ENCODE measurements around the gene SNED1. TPM values are rescaled to one million over a fixed set of nuclear protein-coding genes. Genes with fewer than 3 reads are reported as not detected.

Gene SNED1
- polyA plus RNA-seq, 1 donor (not counting 4 experiments of a cell fraction or from before 2014, with no cell fraction given) = 0.12 TPM

- Histone ChIP-seq H3K79me2 (ENCODE audit: control insufficient read depth, insufficient read depth, low read length) (no peaks in the 10 kb centered on the region), H3K27ac (ENCODE audit: control insufficient read depth, insufficient read depth, low read length) (no peak overlapping the region), H2AFZ (ENCODE audit: control insufficient read depth, low read length) (no peak overlapping the region), H3K9ac (ENCODE audit: control insufficient read depth, extremely low read depth, insufficient read depth, low read length) (no peak overlapping the region), H3K4me3 (ENCODE audit: control insufficient read depth in 2 of 3, extremely low read depth in 1 of 3, insufficient read depth in 2 of 3, low read depth in 1 of 3, low read length in 3 of 3) (no peak overlapping the region), H3K9me1 (ENCODE audit: control insufficient read depth, extremely low read depth, insufficient read depth, low read length) (no peaks in the 10 kb centered on the region), H4K20me1 (ENCODE audit: control insufficient read depth, extremely low read depth, insufficient read depth, low read length) (no peaks in the 10 kb centered on the region), H3K4me1 (ENCODE audit: control insufficient read depth, extremely low read depth, insufficient read depth, low read length) (no peaks in the 10 kb centered on the region), H3K27me3 (ENCODE audit: control insufficient read depth, extremely low read depth, insufficient read depth, low read length) (peaks cover 38% of the 10 kb centered on the region), H3K36me3 (ENCODE audit: control insufficient read depth in 2 of 2, extremely low read depth in 1 of 2, insufficient read depth in 2 of 2, low read length in 2 of 2) (no peaks in the 10 kb centered on the region), H3K4me2 (ENCODE audit: control insufficient read depth, extremely low read depth, insufficient read depth, low read depth, low read length) (no peak overlapping the region), H3K9me3 (ENCODE audit: control insufficient read depth, low read depth, low read length) (no peaks in the 10 kb centered on the region)
- dilution Hi-C loops (cut with MboI; ENCODE audit: extremely low pct_ligation_motif_present, low sequenced_read_pairs) = no loop called here
- no peak for DNase-seq (ENCODE audit: low read depth, low spot score)
- no peak for TF ChIP-seq EZH2 (IDR thresholded peaks at IDR 0.05; ENCODE audit: low read length)
- TF ChIP-seq, protein P1, sequence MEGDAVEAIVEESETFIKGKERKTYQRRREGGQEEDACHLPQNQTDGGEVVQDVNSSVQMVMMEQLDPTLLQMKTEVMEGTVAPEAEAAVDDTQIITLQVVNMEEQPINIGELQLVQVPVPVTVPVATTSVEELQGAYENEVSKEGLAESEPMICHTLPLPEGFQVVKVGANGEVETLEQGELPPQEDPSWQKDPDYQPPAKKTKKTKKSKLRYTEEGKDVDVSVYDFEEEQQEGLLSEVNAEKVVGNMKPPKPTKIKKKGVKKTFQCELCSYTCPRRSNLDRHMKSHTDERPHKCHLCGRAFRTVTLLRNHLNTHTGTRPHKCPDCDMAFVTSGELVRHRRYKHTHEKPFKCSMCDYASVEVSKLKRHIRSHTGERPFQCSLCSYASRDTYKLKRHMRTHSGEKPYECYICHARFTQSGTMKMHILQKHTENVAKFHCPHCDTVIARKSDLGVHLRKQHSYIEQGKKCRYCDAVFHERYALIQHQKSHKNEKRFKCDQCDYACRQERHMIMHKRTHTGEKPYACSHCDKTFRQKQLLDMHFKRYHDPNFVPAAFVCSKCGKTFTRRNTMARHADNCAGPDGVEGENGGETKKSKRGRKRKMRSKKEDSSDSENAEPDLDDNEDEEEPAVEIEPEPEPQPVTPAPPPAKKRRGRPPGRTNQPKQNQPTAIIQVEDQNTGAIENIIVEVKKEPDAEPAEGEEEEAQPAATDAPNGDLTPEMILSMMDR (optimal IDR thresholded peaks at IDR 0.05 in 1 of 3, IDR thresholded peaks at IDR 0.05 in 1 of 3, conservative IDR thresholded peaks at IDR 0.05 in 1 of 3; ENCODE audit: extremely low read depth in 1 of 3, insufficient read depth in 2 of 3, low read length in 3 of 3) = no peak
- FAIRE-seq = no peak
Observed at GRCh38 chr2:240996161-240996833, 2.1 kb upstream of the SNED1 start.

- H3K4me2 ChIP-seq (ENCODE audit: control insufficient read depth, extremely low read depth, insufficient read depth, low read depth, low read length) = no peak overlapping the region
- H3K9me1 ChIP-seq (ENCODE audit: control insufficient read depth, extremely low read depth, insufficient read depth, low read length) = no peaks in the 10 kb centered on the region
- dilution Hi-C loops (cut with MboI; ENCODE audit: extremely low pct_ligation_motif_present, low sequenced_read_pairs) = no loop called here
- no peak for FAIRE-seq
- peaks cover 38% of the 10 kb centered on the region for H3K27me3 ChIP-seq (ENCODE audit: control insufficient read depth, extremely low read depth, insufficient read depth, low read length)
- DNase-seq (ENCODE audit: low read depth, low spot score) = no peak
- no peak overlapping the region for H3K27ac ChIP-seq (ENCODE audit: control insufficient read depth, insufficient read depth, low read length)
- TF ChIP-seq EZH2 (IDR thresholded peaks at IDR 0.05; ENCODE audit: low read length) = no peak
- TF ChIP-seq, protein P1 (optimal IDR thresholded peaks at IDR 0.05 in 1 of 3, IDR thresholded peaks at IDR 0.05 in 1 of 3, conservative IDR thresholded peaks at IDR 0.05 in 1 of 3; ENCODE audit: extremely low read depth in 1 of 3, insufficient read depth in 2 of 3, low read length in 3 of 3) = no peak
- H3K4me3 ChIP-seq (ENCODE audit: control insufficient read depth in 2 of 3, extremely low read depth in 1 of 3, insufficient read depth in 2 of 3, low read depth in 1 of 3, low read length in 3 of 3) = no peak overlapping the region
- no peaks in the 10 kb centered on the region for H3K79me2 ChIP-seq (ENCODE audit: control insufficient read depth, insufficient read depth, low read length)
- no peaks in the 10 kb centered on the region for H4K20me1 ChIP-seq (ENCODE audit: control insufficient read depth, extremely low read depth, insufficient read depth, low read length)
- H3K9ac ChIP-seq (ENCODE audit: control insufficient read depth, extremely low read depth, insufficient read depth, low read length) = no peak overlapping the region
- H3K4me1 ChIP-seq (ENCODE audit: control insufficient read depth, extremely low read depth, insufficient read depth, low read length) = no peaks in the 10 kb centered on the region
- no peak overlapping the region for H2AFZ ChIP-seq (ENCODE audit: control insufficient read depth, low read length)
- no peaks in the 10 kb centered on the region for H3K9me3 ChIP-seq (ENCODE audit: control insufficient read depth, low read depth, low read length)
- H3K36me3 ChIP-seq (ENCODE audit: control insufficient read depth in 2 of 2, extremely low read depth in 1 of 2, insufficient read depth in 2 of 2, low read length in 2 of 2) = no peaks in the 10 kb centered on the region
Observed at GRCh38 chr2:240996834-240997140, 1.6 kb upstream of the SNED1 start.
